OCI-LY3 (cell line): Measurements from ENCODE around the gene OR10V1.
"Not testable (repeated sequence)": the region's sequence is repeated elsewhere in the genome, so short reads cannot be mapped to it uniquely, and the experiment has no call there.

Experiments used
- CTCF ChIP-seq: fragments of 200-600, 300-600 bp; sonication (generic); IDR thresholded peaks from 2 replicates; pipeline ENCODE4 v1.5.1; 2014; ENCODE audit warnings: antibody characterized with exemption, low read length, low read depth
- EZH2phosphoT487 ChIP-seq: fragments of 200-600 bp; shearing (Covaris generic); IDR thresholded peaks from 2 replicates; pipeline ENCODE4 v1.6.1; 2018; ENCODE audit warnings: antibody characterized with exemption, mixed run types, low read depth

- TF ChIP-seq CTCF, EZH2phosphoT487: not testable (repeated sequence)
Observed at GRCh38 chr11:59681260-59681725, 32.4 kb downstream of the OR10V1 start.
